Common myeloid progenitor, CD34-positive (primary cell): ENCODE measurements around the gene CACNA2D2.

Source experiments
- CTCF ChIA-PET: fragments of 350-600 bp; sonication (Branson Sonifier 250); formaldehyde crosslinking; loops from one replicate; lab custom pipeline; 2021; ENCODE audit warnings: antibody characterized with exemption; lab: Charles Lee
- POLR2A ChIA-PET: fragments of 350-600 bp; sonication (Branson Sonifier 250); formaldehyde crosslinking; loops from one replicate; lab custom pipeline; 2021; ENCODE audit warnings: antibody characterized with exemption; lab: Charles Lee
- DNase-seq, 3 donors: peaks; one replicate each; pipeline versions ENCODE4 v3.0.0 to v3.0.0-alpha.2; 2013
- H3K27ac ChIP-seq, 2 experiments: 1 replicate in 1 of 2; 2 replicates in 1 of 2; pipeline ENCODE4 v1.7.0; 2013; ENCODE audit warnings: inconsistent platforms in 2 of 2, low read length in 2 of 2, mild to moderate bottlenecking in 2 of 2, low read depth in 1 of 2, moderate library complexity in 1 of 2; ENCODE audit not compliant: severe bottlenecking in 2 of 2, insufficient read depth in 1 of 2, poor library complexity in 1 of 2
- H3K27me3 ChIP-seq, 5 experiments: replicated peaks in 2 of 5; 1 replicate in 3 of 5; 2 replicates in 2 of 5; pipeline versions ENCODE4 v1.6.1 to v1.7.0; 2013; ENCODE audit warnings: low read length in 4 of 5, mild to moderate bottlenecking in 2 of 5, moderate library complexity in 2 of 5, inconsistent platforms in 1 of 5; ENCODE audit not compliant: insufficient read depth in 5 of 5, control insufficient read depth in 4 of 5
- H3K36me3 ChIP-seq, 4 experiments: 1 replicate in 2 of 4; 2 replicates in 2 of 4; pipeline versions ENCODE4 v1.6.1 to v1.7.0; 2013; ENCODE audit warnings: low read length in 3 of 4, control low read depth in 1 of 4, mild to moderate bottlenecking in 1 of 4; ENCODE audit not compliant: control insufficient read depth in 4 of 4, insufficient read depth in 4 of 4
- H3K4me1 ChIP-seq, 4 experiments: 1 replicate in 3 of 4; 2 replicates in 1 of 4; pipeline versions ENCODE4 v1.6.1 to v1.7.1; 2013; ENCODE audit warnings: low read length in 3 of 4, mild to moderate bottlenecking in 3 of 4, control low read depth in 1 of 4, inconsistent platforms in 1 of 4, moderate library complexity in 1 of 4; ENCODE audit not compliant: control insufficient read depth in 4 of 4, insufficient read depth in 4 of 4; ENCODE audit errors: control extremely low read depth in 1 of 4
- H3K4me3 ChIP-seq, 7 experiments: 1 replicate in 4 of 7; 2 replicates in 3 of 7; pipeline versions ENCODE4 v1.5.1 to v1.7.0; 2013; ENCODE audit warnings: mild to moderate bottlenecking in 7 of 7, low read length in 6 of 7, moderate library complexity in 6 of 7, inconsistent platforms in 2 of 7, low read depth in 2 of 7, control low read depth in 1 of 7; ENCODE audit not compliant: insufficient read depth in 4 of 7, control insufficient read depth in 1 of 7; ENCODE audit errors: extremely low read depth in 1 of 7
- H3K9me3 ChIP-seq, 5 experiments: 1 replicate in 4 of 5; 2 replicates in 1 of 5; pipeline versions ENCODE4 v1.6.1 to v1.7.1; 2013; ENCODE audit warnings: low read length in 4 of 5, mild to moderate bottlenecking in 2 of 5, inconsistent platforms in 1 of 5, low read depth in 1 of 5, moderate library complexity in 1 of 5; ENCODE audit not compliant: control insufficient read depth in 4 of 5, insufficient read depth in 2 of 5; ENCODE audit errors: control extremely low read depth in 1 of 5
- WGBS: methylation state at CpG from one replicate; pipeline ENCODE4 v1.1.5; 2013; ENCODE audit not compliant: insufficient coverage; 5-methylcytosine and 5-hydroxymethylcytosine counted together

Gene CACNA2D2

GRCh38 chr3:50534681-50535330 is 31.4 kb upstream of the CACNA2D2 start:
- ChIA-PET POLR2A (no interaction called here), CTCF (interaction anchor here (1.2 kb wide), 1 partner anchor 15 kb away, joined by 4 read pairs; no protein-coding TSS in a partner anchor)
- Histone ChIP-seq H3K9me3 (no peaks in the 10 kb centered on the region), H3K4me3 (no peak overlapping the region), H3K4me1 (peaks cover 0 to 2% (median 0%) of the 10 kb centered on the region in 4 experiments), H3K27ac (no peak overlapping the region), H3K36me3 (no peaks in the 10 kb centered on the region), H3K27me3 (peaks cover 3 to 27% (median 17%) of the 10 kb centered on the region in 5 experiments)
- DNase-seq = no peak
- WGBS = 94% methylated on average over 6 of the region's 9 CpGs

- Histone ChIP-seq H3K27ac (no peak overlapping the region), H3K36me3 (no peaks in the 10 kb centered on the region), H3K27me3 (peaks cover 3 to 34% (median 18%) of the 10 kb centered on the region in 5 experiments), H3K9me3 (no peaks in the 10 kb centered on the region), H3K4me1 (no peaks in the 10 kb centered on the region), H3K4me3 (no peak overlapping the region)
- WGBS = 94% methylated on average over 5 of the region's 9 CpGs
- POLR2A ChIA-PET = no interaction called here
- DNase-seq = no peak
- CTCF ChIA-PET = interaction anchor here (1.2 kb wide), 1 partner anchor 16 kb away, joined by 4 read pairs; no protein-coding TSS in a partner anchor
Observed at GRCh38 chr3:50533807-50534461, 30.5 kb upstream of the CACNA2D2 start.

GRCh38 chr3:50533316-50533715 is 29.9 kb upstream of the CACNA2D2 start:
- DNase-seq = no peak
- POLR2A ChIA-PET = no interaction called here
- 89% methylated on average over 9 of the region's 13 CpGs for WGBS
- Histone ChIP-seq H3K27ac (no peak overlapping the region), H3K36me3 (no peaks in the 10 kb centered on the region), H3K9me3 (no peaks in the 10 kb centered on the region), H3K27me3 (peaks cover 3 to 36% (median 19%) of the 10 kb centered on the region in 5 experiments), H3K4me3 (no peak overlapping the region), H3K4me1 (no peaks in the 10 kb centered on the region)
- CTCF ChIA-PET = no interaction called here

- H3K4me1 ChIP-seq = no peaks in the 10 kb centered on the region
- no peak overlapping the region for H3K27ac ChIP-seq
- ChIA-PET CTCF (interaction anchor here (1.4 kb wide), 2 partner anchors 10 to 99 kb away, joined by 3 to 5 read pairs; no protein-coding TSS in a partner anchor), POLR2A (no interaction called here)
- DNase-seq = no peak
- peaks cover 3 to 36% (median 13%) of the 10 kb centered on the region in 5 experiments for H3K27me3 ChIP-seq
- no peaks in the 10 kb centered on the region for H3K9me3 ChIP-seq
- no peaks in the 10 kb centered on the region for H3K36me3 ChIP-seq
- no peak overlapping the region for H3K4me3 ChIP-seq
- 98% methylated on average over 8 of the region's 9 CpGs for WGBS
Observed at GRCh38 chr3:50532062-50532705, 28.8 kb upstream of the CACNA2D2 start.

GRCh38 chr3:50531201-50531600 is 27.8 kb upstream of the CACNA2D2 start:
- Histone ChIP-seq H3K27ac (no peak overlapping the region), H3K4me1 (no peaks in the 10 kb centered on the region), H3K27me3 (peaks cover 3 to 36% (median 13%) of the 10 kb centered on the region in 5 experiments), H3K9me3 (no peaks in the 10 kb centered on the region), H3K36me3 (no peaks in the 10 kb centered on the region), H3K4me3 (no peak overlapping the region)
- CTCF ChIA-PET = interaction anchor here (1.4 kb wide), 2 partner anchors 11 to 98 kb away, joined by 3 to 5 read pairs; no protein-coding TSS in a partner anchor
- WGBS = 100% methylated on average over 3 of the region's 4 CpGs
- DNase-seq = no peak
- POLR2A ChIA-PET = no interaction called here

- DNase-seq = no peak
- no peak overlapping the region for H3K27ac ChIP-seq
- no peaks in the 10 kb centered on the region for H3K36me3 ChIP-seq
- WGBS = 21% methylated on average over 42 of the region's 48 CpGs
- H3K4me1 ChIP-seq = peaks cover 0 to 5% (median 2%) of the 10 kb centered on the region in 4 experiments
- peaks cover 3 to 36% (median 13%) of the 10 kb centered on the region in 5 experiments for H3K27me3 ChIP-seq
- POLR2A ChIA-PET = no interaction called here
- CTCF ChIA-PET = interaction anchor here (1.4 kb wide), 1 partner anchor 97 kb away, joined by 3 read pairs; no protein-coding TSS in a partner anchor
- no peaks in the 10 kb centered on the region for H3K9me3 ChIP-seq
- no peak overlapping the region for H3K4me3 ChIP-seq
Observed at GRCh38 chr3:50530001-50530970, 26.9 kb upstream of the CACNA2D2 start.
